ENCODE results near the gene FAM222A.
A peak's percentile ranks its signal among the peaks of the same experiment; 100 is the strongest.

FAM222A gene

DNA sequence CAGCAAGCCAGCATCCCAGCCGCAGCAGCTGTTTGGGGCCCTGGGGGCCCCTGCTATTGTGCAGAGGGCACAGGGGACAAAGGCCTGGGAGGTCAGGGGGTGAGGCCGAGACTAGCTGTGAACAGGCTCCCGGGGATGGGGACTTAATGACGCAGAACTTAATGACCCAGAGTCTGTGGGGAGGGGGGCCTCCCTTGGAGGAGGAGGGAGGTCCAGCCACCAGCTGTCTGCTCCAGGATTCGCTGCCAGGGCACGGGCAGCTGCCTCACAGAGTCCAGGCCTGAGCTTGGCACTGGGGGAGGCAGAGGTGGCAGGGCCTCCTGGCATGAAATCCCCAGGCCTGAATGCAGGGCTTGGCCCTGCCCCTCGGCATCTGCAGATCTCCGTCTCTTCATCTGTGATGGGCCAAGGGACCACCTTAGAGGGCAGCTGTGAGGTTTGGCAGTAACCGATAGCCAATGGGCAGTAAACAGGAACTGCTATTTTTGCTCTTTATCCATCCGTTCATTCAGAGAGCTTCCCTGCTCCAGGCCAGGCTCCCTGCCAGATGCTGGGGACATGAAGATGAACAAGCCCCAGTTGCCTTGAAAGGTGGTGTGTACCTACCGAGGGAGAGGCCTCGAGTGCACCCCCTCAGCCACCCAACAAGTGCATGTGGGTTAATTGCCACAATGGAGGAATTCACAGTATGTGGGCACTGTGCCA, 6.7 kb downstream of the FAM222A start:
- peak; percentile 72 to 94 (median 86) for DNase-seq
- intact Hi-C loops (cut with DNase I): loop anchor here (5.0 to 10.0 kb wide), 2 partner anchors 93 to 154 kb away; no protein-coding TSS in a partner anchor

DNA sequence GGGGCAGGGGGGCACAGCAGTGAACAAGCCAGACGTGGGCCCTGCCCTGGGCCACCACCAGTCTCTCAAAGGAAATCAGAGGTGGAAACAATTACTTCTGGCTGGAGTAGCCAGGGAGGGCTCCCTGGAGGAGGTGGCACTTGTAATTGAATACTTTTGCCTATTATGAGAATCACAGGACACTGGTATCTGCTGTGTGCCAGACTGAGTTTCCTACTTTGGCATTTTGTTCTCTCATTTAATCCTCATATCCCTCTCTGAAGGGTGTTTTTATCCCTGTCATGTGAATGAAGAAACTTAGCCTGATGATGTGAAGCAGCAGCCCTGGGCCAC, 7.2 kb downstream of the FAM222A start:
- intact Hi-C loops (cut with DNase I): loop anchor here (5.0 to 10.0 kb wide), 2 partner anchors 94 to 154 kb away; no protein-coding TSS in a partner anchor

GRCh38 chr12:109721276-109721675, 7.7 kb downstream of the FAM222A start:
- DNase-seq: peak in 26 of 42 donors; percentile 28 to 83 (median 64)
- intact Hi-C loops (cut with DNase I): loop anchor here (5.0 to 10.0 kb wide), 2 partner anchors 94 to 154 kb away; no protein-coding TSS in a partner anchor

More for the DNA sequence above, 7.2 kb downstream of the FAM222A start:
- no peak for DNase-seq

DNA sequence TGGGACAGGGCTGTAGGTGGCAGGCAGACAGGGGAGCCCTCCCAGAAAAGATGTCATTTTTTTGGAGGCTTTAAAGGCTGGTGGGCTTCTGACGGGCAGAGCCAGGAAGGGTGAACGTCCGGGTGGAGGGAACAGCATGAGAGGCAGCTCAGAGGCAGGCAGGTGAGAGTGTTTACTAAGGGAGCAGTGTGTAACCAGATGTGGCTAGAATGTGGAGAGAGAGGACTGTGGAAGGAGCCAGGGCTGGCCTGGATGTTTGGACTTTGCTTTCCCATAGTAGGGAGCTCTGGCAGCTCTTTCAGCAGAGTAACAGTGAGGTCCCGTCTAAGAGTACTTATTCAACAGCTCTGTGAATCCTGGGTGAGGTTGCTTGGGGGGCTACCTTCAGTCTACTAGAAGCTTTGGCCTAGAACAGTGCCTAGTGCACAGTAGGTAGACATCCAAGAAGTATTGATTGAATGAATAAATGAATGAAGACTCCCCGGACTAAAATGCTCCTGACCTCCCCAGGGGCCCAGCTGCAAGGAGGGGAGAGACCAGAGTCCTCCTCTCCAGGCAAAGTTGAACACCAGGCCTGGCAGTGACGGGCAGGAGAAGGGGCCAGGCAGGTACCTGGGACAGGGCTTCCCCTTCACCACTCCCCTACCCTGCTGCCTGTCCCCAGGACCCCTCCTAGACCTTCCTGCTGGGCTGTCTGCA, 8.5 kb downstream of the FAM222A start:
- intact Hi-C loops (cut with DNase I): loop anchor here (5.0 to 10.0 kb wide), 2 partner anchors 95 to 153 kb away; no protein-coding TSS in a partner anchor
- peak in 1 of 42 donors; percentile 18 for DNase-seq

GRCh38 chr12:109722721-109723094, 9.1 kb downstream of the FAM222A start:
- intact Hi-C loops (cut with DNase I): loop anchor here (5.0 to 10.0 kb wide), 2 partner anchors 95 to 152 kb away; no protein-coding TSS in a partner anchor
- DNase-seq: peak in 1 of 42 donors; percentile 49

- peak; percentile 82 to 97 (median 92) for DNase-seq
- intact Hi-C loops (cut with DNase I): loop anchor here (5.0 to 10.0 kb wide), 2 partner anchors 96 to 151 kb away; no protein-coding TSS in a partner anchor
These were observed 9.8 kb downstream of the FAM222A start for GRCh38 chr12:109723311-109723881.

GRCh38 chr12:109724321-109724892, 10.8 kb downstream of the FAM222A start:
- no peak for DNase-seq
- intact Hi-C loops (cut with DNase I): loop anchor here (5.0 to 10.0 kb wide), 2 partner anchors 97 to 150 kb away; no protein-coding TSS in a partner anchor

GRCh38 chr12:109725321-109726105, 11.9 kb downstream of the FAM222A start:
- DNase-seq: peak; percentile 65 to 95 (median 85)
- intact Hi-C loops (cut with DNase I): loop anchor here (10.0 kb wide), 1 partner anchor 149 kb away; no protein-coding TSS in a partner anchor

- DNase-seq: peak in 6 of 42 donors; percentile 4 to 39 (median 33)
These were observed 12.5 kb downstream of the FAM222A start for GRCh38 chr12:109726106-109726497.

GRCh38 chr12:109726511-109727038, 12.9 kb downstream of the FAM222A start:
- DNase-seq: peak in 11 of 42 donors; percentile 8 to 45 (median 29)
- intact Hi-C loops (cut with DNase I): loop anchor here (10.0 kb wide), 1 partner anchor 148 kb away; no protein-coding TSS in a partner anchor

More at GRCh38 chr12:109726106-109726497, 12.5 kb downstream of the FAM222A start:
- intact Hi-C loops (cut with DNase I): loop anchor here (10.0 kb wide), 1 partner anchor 149 kb away; no protein-coding TSS in a partner anchor

DNA sequence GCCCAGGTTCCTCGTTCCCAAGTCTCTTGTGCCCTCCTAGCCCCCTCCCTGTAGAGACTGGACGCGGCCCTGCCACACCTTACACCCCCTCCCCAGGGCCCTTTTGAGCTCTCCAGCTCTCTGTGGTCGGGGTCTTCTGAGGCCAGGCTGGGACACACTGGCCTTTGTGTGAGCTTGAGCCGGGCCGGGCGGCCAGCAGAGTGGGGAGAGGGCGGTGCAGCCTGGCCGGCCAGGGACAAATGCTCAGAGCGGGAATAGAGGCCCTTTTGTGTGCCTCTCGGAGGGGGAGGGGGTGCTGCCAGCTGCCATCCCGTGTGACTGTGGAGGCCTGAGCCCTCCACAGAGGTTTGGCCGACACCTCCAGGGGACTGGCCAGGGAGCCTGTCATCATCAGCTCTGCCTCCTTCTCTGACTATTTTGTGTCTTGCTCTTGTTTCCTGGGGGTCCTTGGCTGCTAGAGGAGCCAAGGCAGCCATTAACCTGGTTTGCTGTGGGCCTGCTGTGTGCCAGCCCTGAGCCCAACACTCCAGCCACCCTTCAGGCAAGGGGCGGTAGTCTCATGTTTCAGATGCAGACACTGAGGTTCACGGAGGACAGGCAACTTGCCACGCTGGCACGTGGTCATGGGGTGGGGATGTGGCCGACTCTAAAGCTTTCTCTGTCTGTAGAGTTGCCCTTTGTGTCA, 13.6 kb downstream of the FAM222A start:
- intact Hi-C loops (cut with DNase I): loop anchor here (10.0 kb wide), 1 partner anchor 148 kb away; no protein-coding TSS in a partner anchor
- peak; percentile 85 to 98 (median 93) for DNase-seq

DNA sequence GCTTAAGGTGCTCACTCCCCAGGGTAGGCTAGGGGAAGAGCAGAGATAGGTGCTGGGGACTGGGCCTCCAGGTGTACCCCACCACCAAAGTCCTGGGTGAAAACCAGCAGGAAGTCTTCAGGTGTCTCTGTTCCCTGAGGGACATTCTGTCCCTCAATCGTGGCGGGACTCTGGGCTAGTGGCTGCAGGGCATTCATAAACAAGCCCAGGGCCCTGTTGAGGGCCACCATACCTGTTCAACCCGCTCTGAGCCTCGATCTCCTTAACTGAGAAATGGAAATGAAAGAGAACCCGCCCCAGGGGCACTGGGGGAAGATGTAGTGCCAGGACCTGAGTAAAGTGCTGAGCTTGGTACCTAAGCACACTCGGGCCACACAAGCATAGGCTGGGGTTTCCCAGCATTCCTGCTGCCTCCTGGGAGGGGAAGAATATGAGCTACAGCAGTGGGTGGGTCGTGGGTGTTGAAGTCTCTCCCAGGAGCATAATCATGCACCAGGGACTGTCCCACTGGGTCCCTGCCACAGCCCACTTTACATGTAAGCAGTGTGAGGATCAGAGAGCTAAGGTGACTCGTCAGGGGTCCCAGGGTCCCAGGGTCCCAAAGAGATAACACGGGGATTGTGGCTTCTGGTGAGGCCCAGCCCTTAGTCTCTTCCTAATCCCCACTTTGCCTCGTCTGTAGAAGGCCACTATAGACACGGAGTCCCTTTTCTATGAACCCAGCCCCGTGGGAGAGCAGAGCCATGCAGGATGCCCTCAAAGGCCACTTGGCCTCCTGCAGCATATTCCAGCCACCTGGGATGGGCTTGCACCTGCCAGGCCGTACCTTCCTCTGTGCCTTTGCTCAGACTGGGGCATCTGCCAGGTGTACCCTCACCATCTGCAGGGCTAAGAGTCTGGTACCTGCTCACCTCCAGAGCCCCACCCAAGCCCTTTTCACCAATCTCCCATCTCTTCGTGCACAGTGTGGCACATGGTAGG, 14.4 kb downstream of the FAM222A start:
- peak in 37 of 42 donors; percentile 25 to 91 (median 64) for DNase-seq
- intact Hi-C loops (cut with DNase I): loop anchor here (10.0 kb wide), 1 partner anchor 147 kb away; no protein-coding TSS in a partner anchor

DNA sequence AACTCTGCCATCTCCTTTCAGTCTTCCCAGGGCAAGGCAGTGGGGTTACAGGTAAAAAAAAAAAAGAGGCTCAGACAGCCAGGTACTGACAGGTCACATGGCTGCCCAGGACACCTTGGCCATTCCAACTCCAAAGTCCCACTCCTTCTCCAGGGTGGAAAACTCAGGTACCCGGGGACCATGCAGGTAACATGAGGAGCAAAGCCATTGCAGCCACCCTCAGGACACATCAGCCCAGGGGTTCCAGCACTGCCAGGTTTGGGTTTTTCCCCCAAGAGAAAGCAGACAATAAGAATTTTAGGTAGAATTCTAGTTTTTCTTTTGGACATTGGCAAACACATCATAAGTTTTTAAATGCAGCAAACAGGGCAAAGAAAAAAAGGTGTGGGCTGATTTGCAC, 15.3 kb downstream of the FAM222A start:
- intact Hi-C loops (cut with DNase I): loop anchor here (10.0 kb wide), 1 partner anchor 146 kb away; no protein-coding TSS in a partner anchor
- peak in 16 of 42 donors; percentile 1 to 33 (median 12) for DNase-seq

DNA sequence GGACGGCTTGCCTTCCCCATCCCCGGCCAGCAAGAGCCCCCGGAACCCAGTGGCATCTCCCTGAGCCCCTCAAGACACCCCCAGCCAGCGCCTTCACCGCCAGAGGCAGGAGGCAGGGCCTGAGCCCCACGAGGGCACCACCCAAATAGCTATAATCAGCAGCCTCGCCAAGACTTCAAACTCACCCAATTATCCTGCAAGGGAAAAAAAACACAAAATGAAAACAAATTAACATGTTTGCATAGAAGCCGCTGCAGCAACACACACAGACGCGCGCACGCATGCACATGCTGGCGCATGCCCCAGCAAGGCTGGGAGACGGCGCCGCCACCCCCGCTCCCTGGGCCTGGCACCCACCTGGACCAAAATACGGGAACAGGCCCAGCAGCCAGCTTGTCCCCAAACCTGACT, 15.8 kb downstream of the FAM222A start:
- intact Hi-C loops (cut with DNase I): loop anchor here (10.0 kb wide), 1 partner anchor 145 kb away; no protein-coding TSS in a partner anchor
- DNase-seq: peak in 21 of 42 donors; percentile 3 to 61 (median 27)

GRCh38 chr12:109729801-109730200, 16.2 kb downstream of the FAM222A start:
- intact Hi-C loops (cut with DNase I): loop anchor here (10.0 kb wide), 1 partner anchor 145 kb away; no protein-coding TSS in a partner anchor
- peak in 14 of 42 donors; percentile 5 to 36 (median 13) for DNase-seq

Data from head of caudate nucleus (tissue), 42 donors.